ENCODE data around the gene CMTR1. TPM values are rescaled to one million over a fixed set of nuclear protein-coding genes. Genes with fewer than 3 reads are reported as not detected.

Gene CMTR1
- total and polyA plus RNA-seq, 10 of the 15 experiments (the other 5 are each of a cell fraction or from before 2014, with no cell fraction given) = 2.7 to 67.0 (median 46.2) TPM

DNA sequence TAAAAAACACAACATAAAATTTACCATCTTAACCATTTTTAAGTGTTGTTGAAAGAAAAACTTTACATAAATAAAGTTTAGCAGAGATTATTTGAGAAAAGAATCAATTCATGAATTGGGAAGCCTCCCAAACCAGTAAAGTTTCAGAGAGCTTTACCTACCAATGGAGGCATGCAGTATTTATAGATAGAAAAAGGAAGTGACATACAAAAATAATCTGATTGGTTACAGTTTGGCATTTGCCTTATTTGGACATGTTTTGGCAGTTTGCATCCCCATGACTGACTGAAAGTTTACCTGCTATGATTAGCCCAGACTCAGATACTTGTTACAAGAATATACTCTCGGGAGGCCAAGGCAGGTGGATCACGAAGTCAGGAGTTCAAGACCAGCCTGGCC, 3.7 kb upstream of the CMTR1 start (continued):
- no peak for TF ChIP-seq BHLHE40 (IDR thresholded peaks at IDR 0.05; ENCODE audit: borderline replicate concordance in 1 of 2, low read depth in 2 of 2, low read length in 1 of 2)
- TF ChIP-seq MEF2B (IDR thresholded peaks at IDR 0.05; ENCODE audit: partially characterized antibody, poor library complexity, severe bottlenecking) = no peak
- TF ChIP-seq SPI1 (IDR thresholded peaks at IDR 0.05; ENCODE audit: borderline replicate concordance, insufficient read depth, low read depth, low read length) = peak; percentile 37; the same call in 1 of the 2 replicates

DNA sequence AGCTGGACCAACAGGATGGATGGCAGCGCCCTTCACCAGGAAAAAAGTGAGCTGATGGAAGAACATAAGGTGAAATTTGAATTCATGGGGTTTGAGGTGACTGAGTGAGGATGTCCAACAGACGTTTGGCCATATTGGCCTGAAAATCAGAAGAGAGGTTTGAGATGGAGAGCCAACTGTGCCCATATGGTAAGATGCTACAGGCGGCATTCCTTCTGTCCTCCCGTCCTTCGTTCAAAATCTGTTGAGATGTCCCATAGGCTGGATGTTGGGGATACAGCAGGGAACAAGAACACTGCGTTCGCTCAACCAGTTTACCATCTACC, 468 bp upstream of the CMTR1 start:
- no peak for DNase-seq (ENCODE audit: low read depth, low spot score)
- in situ Hi-C loops (cut with MboI) = no loop called here
- WGBS (ENCODE audit: insufficient coverage, insufficient replicate concordance, low lambda C conversion rate, missing lambda C conversion rate) = 2% methylated on average over 7 of the region's 7 CpGs
- H2AFZ ChIP-seq (ENCODE audit: control insufficient read depth, low read depth, low read length) = peak overlapping the region; percentile 90
- 0 out of 2 replicates have a peak, but pooled peaks have one; percentile 41 for TF ChIP-seq ZBED1 (IDR thresholded peaks at IDR 0.05; ENCODE audit: borderline replicate concordance)
- TF ChIP-seq SMC3 (IDR thresholded peaks at IDR 0.05; ENCODE audit: borderline replicate concordance, low read length) = no peak
- H4K20me1 ChIP-seq (ENCODE audit: control insufficient read depth, insufficient read depth) = no peaks in the 10 kb centered on the region
- ChIA-PET POLR2A (interaction anchor here (1.2 to 1.8 kb wide), 2 partner anchors 14 to 78 kb away, joined by 3 to 7 read pairs; partner anchors contain the start of gene RNF8), CTCF (interaction anchor here (0.6 to 2.0 kb wide), 4 partner anchors 11 to 603 kb away, joined by 3 to 8 read pairs (median 4); no protein-coding TSS in a partner anchor), RAD21 (ENCODE audit: unreplicated experiment) (interaction anchor here (2.6 kb wide), 1 partner anchor 133 kb away, joined by 12 read pairs; no protein-coding TSS in a partner anchor), SMC1A (ENCODE audit: uncharacterized antibody, unreplicated experiment) (interaction anchor here (1.1 to 2.4 kb wide), 4 partner anchors 9 to 58 kb away, joined by 3 to 10 read pairs (median 6); no protein-coding TSS in a partner anchor)
- H3K4me1 ChIP-seq (ENCODE audit: control insufficient read depth, insufficient read depth, low read length) = peaks cover 5% of the 10 kb centered on the region
- H3K4me3 ChIP-seq = peak overlapping the region; percentile 97
- H3K36me3 ChIP-seq (ENCODE audit: control insufficient read depth in 2 of 2, insufficient read depth in 2 of 2, low read length in 1 of 2) = peaks cover 2 to 13% of the 10 kb centered on the region in 2 experiments; a peak in 2 of 4 replicates
- no peak; the same call in 1 of the 3 replicates for ATAC-seq
- peak overlapping the region; percentile 84 for H3K4me2 ChIP-seq (ENCODE audit: control insufficient read depth, insufficient read depth)
- peak overlapping the region; percentile 94 for H3K9ac ChIP-seq (ENCODE audit: control insufficient read depth, insufficient read depth, low read length)
- H3K79me2 ChIP-seq (ENCODE audit: control insufficient read depth, insufficient read depth, low read length) = peaks cover 42% of the 10 kb centered on the region
- FAIRE-seq = no peak
- intact Hi-C loops (cut with micrococcal nuclease; ENCODE audit: unreplicated experiment) = loop anchor here (5.0 kb wide), 1 partner anchor 125 kb away; no protein-coding TSS in a partner anchor
- H3K27me3 ChIP-seq (replicated peaks in 1 of 2; ENCODE audit: control insufficient read depth in 2 of 2, insufficient read depth in 2 of 2, low read length in 1 of 2) = no peaks in the 10 kb centered on the region
- BruUV-seq (replicated peaks) = TSS peak; percentile 99
- peak overlapping the region; percentile 94 for H3K27ac ChIP-seq (ENCODE audit: control insufficient read depth, insufficient read depth)
- H3K9me3 ChIP-seq (replicated peaks; ENCODE audit: control insufficient read depth, insufficient read depth, low read length) = no peaks in the 10 kb centered on the region

Data from GM12878 (cell line).